WTC11 (cell line): ENCODE measurements around the gene RNF224.

Source experiments
- CTCF ChIP-seq: fragments of 200-600 bp; IDR thresholded peaks from 2 replicates; pipeline ENCODE4 v1.8.0; 2022; ENCODE audit warnings: antibody characterized with exemption
- IRF1 ChIP-seq: sonication (generic); formaldehyde crosslinking; IDR thresholded peaks from 2 replicates; pipeline ENCODE4 v1.8.0; 2023; ENCODE audit warnings: missing genetic modification reagents
- TF ChIP-seq, protein P1 (sequence below): sonication (generic); formaldehyde crosslinking; IDR thresholded peaks from 2 replicates; pipeline ENCODE4 v1.8.0; 2023; ENCODE audit warnings: mild to moderate bottlenecking, missing genetic modification reagents

DNA sequence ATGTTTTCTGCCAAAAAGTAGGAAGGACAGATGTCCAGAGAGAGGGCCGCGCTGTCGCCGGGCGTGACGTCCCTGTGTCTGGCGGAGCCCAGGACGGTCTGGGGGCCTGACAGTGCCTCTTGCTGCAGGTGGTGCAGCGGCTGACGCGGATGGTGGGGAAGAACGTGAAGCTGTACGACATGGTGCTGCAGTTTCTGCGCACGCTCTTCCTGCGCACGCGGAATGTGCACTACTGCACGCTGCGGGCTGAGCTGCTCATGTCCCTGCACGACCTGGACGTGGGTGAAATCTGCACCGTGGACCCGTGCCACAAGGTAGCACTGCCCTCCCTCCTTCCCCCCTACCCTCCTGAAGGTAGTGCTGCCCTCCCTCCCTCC lies 35.6 kb downstream of the RNF224 start:
- TF ChIP-seq, protein P1, sequence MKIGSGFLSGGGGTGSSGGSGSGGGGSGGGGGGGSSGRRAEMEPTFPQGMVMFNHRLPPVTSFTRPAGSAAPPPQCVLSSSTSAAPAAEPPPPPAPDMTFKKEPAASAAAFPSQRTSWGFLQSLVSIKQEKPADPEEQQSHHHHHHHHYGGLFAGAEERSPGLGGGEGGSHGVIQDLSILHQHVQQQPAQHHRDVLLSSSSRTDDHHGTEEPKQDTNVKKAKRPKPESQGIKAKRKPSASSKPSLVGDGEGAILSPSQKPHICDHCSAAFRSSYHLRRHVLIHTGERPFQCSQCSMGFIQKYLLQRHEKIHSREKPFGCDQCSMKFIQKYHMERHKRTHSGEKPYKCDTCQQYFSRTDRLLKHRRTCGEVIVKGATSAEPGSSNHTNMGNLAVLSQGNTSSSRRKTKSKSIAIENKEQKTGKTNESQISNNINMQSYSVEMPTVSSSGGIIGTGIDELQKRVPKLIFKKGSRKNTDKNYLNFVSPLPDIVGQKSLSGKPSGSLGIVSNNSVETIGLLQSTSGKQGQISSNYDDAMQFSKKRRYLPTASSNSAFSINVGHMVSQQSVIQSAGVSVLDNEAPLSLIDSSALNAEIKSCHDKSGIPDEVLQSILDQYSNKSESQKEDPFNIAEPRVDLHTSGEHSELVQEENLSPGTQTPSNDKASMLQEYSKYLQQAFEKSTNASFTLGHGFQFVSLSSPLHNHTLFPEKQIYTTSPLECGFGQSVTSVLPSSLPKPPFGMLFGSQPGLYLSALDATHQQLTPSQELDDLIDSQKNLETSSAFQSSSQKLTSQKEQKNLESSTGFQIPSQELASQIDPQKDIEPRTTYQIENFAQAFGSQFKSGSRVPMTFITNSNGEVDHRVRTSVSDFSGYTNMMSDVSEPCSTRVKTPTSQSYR: no peak
- no peak for TF ChIP-seq CTCF
- no peak for TF ChIP-seq IRF1
